ENCODE results near the gene ZGPAT.

Gene ZGPAT

DNA sequence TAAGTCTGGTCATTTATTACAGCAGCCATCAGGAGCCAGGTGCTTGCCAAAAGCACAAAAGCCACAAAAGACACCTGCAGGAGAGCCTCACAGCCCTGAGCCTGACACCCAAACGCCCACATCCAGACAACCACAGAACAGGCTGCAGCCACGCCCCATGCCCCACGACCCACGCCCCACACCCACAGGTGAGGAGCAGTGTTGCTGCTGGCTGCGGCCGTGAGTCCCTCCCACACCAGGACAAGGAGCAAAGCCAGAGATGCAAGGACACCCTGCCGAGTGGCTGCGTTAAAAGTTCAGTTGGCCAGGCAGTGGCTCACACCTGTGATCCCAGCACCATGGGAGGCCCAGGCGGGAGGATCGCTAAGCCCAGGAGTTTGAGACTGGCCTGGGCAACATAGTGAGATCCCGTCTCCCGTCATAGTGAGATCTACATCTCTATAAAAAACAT is 74.7 kb downstream of the ZGPAT start:
- DNase-seq (ENCODE audit: low spot score) = no peak

DNA sequence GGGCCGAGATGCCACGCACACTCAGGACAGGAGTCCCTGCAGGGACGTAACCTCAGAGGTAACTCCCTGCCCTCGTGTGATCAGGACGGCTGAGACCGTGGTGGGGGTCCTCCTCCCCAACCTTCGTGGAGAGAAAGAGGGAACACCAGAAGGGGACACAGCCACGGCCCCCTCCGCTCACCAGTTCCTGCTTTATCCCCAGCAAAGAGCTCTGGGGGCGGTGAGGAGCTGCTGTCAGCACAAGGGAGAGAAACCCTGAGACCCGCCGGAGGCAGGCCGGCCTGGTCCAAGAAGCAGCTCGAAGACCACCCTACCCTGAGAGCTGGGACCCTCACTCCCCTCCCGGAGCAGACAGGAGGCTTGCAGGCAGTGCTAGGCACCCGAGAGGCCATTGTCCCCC is 76.1 kb downstream of the ZGPAT start:
- DNase-seq (ENCODE audit: low spot score) = no peak

DNA sequence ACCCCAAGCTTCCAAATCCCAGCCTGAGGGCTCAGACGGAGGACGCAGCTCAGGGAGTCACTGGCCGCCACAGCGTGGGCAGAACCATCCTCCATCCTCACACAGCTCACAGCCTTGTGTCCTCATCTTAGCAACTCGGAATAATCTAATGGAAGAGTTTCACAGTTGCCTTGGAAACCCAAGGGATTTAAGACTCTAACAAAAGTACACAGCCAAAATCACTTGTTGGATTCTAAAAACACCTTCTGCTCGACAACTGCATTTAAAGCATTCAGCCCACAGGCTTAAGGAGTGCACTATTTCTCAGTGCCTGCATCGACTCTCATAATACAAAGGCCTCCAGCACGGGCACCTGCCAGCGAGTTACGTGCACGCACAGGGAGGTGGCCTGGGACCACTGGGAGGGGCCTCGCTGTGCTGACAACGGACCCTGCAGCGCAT is 77.9 kb downstream of the ZGPAT start:
- DNase-seq (ENCODE audit: low spot score) = no peak

Small RNA genes within 50 kb of the gene (small RNA-seq; reads per million reads assigned to genes)
- gene LIME1 = 0 to 0.09 reads per million in 2 experiments
- 0 reads per million in 2 experiments for gene TNFRSF6B
